KMS-11 (cell line): ENCODE measurements around the gene SMURF1.
"Not testable (repeated sequence)": the region's sequence is repeated elsewhere in the genome, so short reads cannot be mapped to it uniquely, and the experiment has no call there.

Experiments
- H2AFZ ChIP-seq: fragments of 200-600 bp; sonication (generic); 2 replicates; pipeline ENCODE4 v1.6.1; 2016; ENCODE audit warnings: antibody characterized with exemption, mixed run types, low read depth
- H3K27ac ChIP-seq: fragments of 200-600 bp; sonication (generic); 2 replicates; pipeline ENCODE4 v1.6.1; 2016; ENCODE audit warnings: mild to moderate bottlenecking, mixed run types
- H3K27me3 ChIP-seq: fragments of 200-600 bp; sonication (generic); 2 replicates; pipeline ENCODE4 v1.6.1; 2017; ENCODE audit warnings: mild to moderate bottlenecking, low read depth, mixed run types, moderate library complexity; ENCODE audit not compliant: insufficient read depth
- H3K36me3 ChIP-seq: fragments of 200-600 bp; sonication (generic); 2 replicates; pipeline ENCODE4 v1.6.1; 2017; ENCODE audit warnings: mild to moderate bottlenecking, mixed run types; ENCODE audit not compliant: insufficient read depth
- H3K4me1 ChIP-seq: fragments of 200-600 bp; sonication (generic); 2 replicates; pipeline ENCODE4 v1.6.1; 2016; ENCODE audit warnings: mild to moderate bottlenecking, low read depth, mixed run types; ENCODE audit not compliant: poor library complexity, severe bottlenecking
- H3K4me2 ChIP-seq: fragments of 200-600 bp; sonication (generic); 2 replicates; pipeline ENCODE4 v1.7.0; 2016; ENCODE audit warnings: mild to moderate bottlenecking, mixed run types
- H3K4me3 ChIP-seq: fragments of 200-600 bp; sonication (generic); IDR thresholded peaks from 2 replicates; pipeline ENCODE4 v1.6.1; 2017; ENCODE audit warnings: low read depth, low read length, mixed read lengths; ENCODE audit not compliant: insufficient read depth
- H3K79me2 ChIP-seq: fragments of 200-600 bp; sonication (generic); 2 replicates; pipeline ENCODE4 v1.6.1; 2016; ENCODE audit warnings: low read depth, mixed run types; ENCODE audit not compliant: insufficient read depth
- H3K9ac ChIP-seq: fragments of 200-600 bp; sonication (generic); 2 replicates; pipeline ENCODE4 v1.6.1; 2016; ENCODE audit warnings: mild to moderate bottlenecking, mixed run types
- H4K20me1 ChIP-seq: fragments of 200-600 bp; sonication (generic); 2 replicates; pipeline ENCODE4 v1.6.1; 2016; ENCODE audit warnings: mild to moderate bottlenecking, mixed run types; ENCODE audit not compliant: insufficient read depth
- TF ChIP-seq, protein P1 (sequence below): fragments of 200-600 bp; sonication (generic); conservative IDR thresholded peaks from 2 replicates; pipeline ENCODE4 v1.6.1; 2017; ENCODE audit warnings: low read depth, mild to moderate bottlenecking, antibody characterized with exemption, low read length, moderate library complexity, mixed read lengths

The SMURF1 gene

GRCh38 chr7:99102809-99103690 is 40.9 kb downstream of the SMURF1 start:
- Histone ChIP-seq H3K79me2 (peaks cover 30% of the 10 kb centered on the region; the same call in 1 of the 2 replicates), H3K36me3 (no peaks in the 10 kb centered on the region; the same call in 1 of the 2 replicates), H3K27me3 (no peaks in the 10 kb centered on the region), H4K20me1 (no peaks in the 10 kb centered on the region), H3K4me1 (no peaks in the 10 kb centered on the region), H3K9ac (no peak overlapping the region), H3K4me3 (no peak overlapping the region), H2AFZ (no peak overlapping the region), H3K4me2 (no peak overlapping the region), H3K27ac (no peak overlapping the region)
- TF ChIP-seq, protein P1, sequence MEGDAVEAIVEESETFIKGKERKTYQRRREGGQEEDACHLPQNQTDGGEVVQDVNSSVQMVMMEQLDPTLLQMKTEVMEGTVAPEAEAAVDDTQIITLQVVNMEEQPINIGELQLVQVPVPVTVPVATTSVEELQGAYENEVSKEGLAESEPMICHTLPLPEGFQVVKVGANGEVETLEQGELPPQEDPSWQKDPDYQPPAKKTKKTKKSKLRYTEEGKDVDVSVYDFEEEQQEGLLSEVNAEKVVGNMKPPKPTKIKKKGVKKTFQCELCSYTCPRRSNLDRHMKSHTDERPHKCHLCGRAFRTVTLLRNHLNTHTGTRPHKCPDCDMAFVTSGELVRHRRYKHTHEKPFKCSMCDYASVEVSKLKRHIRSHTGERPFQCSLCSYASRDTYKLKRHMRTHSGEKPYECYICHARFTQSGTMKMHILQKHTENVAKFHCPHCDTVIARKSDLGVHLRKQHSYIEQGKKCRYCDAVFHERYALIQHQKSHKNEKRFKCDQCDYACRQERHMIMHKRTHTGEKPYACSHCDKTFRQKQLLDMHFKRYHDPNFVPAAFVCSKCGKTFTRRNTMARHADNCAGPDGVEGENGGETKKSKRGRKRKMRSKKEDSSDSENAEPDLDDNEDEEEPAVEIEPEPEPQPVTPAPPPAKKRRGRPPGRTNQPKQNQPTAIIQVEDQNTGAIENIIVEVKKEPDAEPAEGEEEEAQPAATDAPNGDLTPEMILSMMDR, result no peak

DNA sequence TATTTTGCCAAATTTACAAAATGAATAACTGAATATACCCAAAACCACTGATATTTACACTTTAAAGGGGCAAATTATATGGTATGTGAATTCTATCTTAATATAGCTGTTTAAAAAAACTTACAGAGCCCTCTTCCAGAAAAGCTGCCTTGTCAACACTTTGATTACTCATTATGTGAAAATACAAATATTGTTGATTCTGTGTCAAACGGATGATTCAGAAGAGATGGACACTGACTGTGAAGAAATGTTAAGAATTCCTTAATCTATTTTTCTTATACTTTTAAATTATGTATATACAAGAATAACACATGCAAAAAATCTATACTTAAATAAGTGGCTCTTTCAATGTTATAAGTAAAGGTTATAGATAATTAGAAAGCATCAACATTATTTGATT is 41.5 kb downstream of the SMURF1 start:
- Histone ChIP-seq H4K20me1 (no peaks in the 10 kb centered on the region), H3K9ac (no peak overlapping the region), H2AFZ (no peak overlapping the region), H3K79me2 (peaks cover 37% of the 10 kb centered on the region; the same call in 1 of the 2 replicates), H3K27ac (no peak overlapping the region), H3K4me1 (peaks cover 7% of the 10 kb centered on the region), H3K27me3 (no peaks in the 10 kb centered on the region), H3K36me3 (no peaks in the 10 kb centered on the region; the same call in 1 of the 2 replicates), H3K4me3 (no peak overlapping the region), H3K4me2 (no peak overlapping the region)
- TF ChIP-seq, protein P1, result no peak

DNA sequence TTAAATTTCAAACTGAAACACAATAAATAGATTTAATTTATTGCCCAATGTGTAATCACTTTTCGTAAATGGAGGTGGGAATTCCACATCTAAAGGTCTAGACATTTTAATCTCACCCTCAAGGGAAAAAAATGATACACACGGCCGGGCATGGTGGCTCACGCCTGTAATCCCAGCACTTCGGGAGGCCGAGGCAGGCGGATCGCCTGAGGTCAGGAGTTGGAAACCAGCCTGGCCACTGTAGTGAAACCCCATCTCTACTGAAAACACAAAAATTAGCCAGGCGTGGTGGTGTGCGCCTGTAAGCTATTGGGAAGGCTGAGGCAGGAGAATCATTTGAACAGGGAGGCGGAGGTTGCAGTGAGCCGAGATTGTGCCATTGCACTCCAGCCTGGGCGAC is 42.4 kb downstream of the SMURF1 start:
- peaks cover 13% of the 10 kb centered on the region for H3K4me1 ChIP-seq
- H3K4me2 ChIP-seq, result not testable (repeated sequence)

DNA sequence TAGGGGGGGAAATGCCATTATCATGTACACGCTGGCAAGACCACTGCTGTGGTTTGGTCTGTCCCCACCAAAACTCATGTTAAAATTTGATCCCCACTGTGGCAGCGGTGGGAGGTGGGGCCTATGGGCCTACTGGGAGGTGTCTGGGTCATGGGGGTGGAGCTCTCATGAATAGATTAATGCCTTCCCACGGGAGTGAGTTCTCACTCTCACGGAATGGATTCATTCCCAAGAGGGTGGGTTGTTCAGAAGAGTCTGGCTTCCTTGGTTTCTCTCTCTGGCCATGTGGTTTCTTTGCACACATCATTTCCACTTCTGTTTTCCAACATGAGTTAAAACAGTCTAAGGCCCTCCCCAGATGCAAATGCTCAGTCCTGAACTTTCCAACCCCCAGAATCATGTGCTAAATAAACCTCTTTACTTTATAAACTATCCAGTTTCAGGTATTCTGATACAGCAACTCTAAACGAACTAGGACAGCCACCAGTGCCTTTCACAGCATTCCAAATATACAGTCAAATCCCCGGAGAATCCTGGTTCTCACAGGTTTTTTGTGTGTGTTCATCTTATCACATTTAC is 44.3 kb downstream of the SMURF1 start:
- no peak overlapping the region for H3K4me2 ChIP-seq
- H3K27me3 ChIP-seq, result no peaks in the 10 kb centered on the region
- peaks cover 19% of the 10 kb centered on the region for H3K4me1 ChIP-seq
- no peak overlapping the region for H3K27ac ChIP-seq
- no peak overlapping the region for H3K4me3 ChIP-seq
- H3K9ac ChIP-seq, result no peak overlapping the region
- H2AFZ ChIP-seq, result no peak overlapping the region
- H3K79me2 ChIP-seq, result peaks cover 38% of the 10 kb centered on the region; the same call in 1 of the 2 replicates
- no peaks in the 10 kb centered on the region for H4K20me1 ChIP-seq
- no peaks in the 10 kb centered on the region; the same call in 1 of the 2 replicates for H3K36me3 ChIP-seq
- TF ChIP-seq, protein P1, result no peak

More for the DNA sequence above, 42.4 kb downstream of the SMURF1 start:
- H3K36me3 ChIP-seq, H4K20me1 ChIP-seq, H3K9ac ChIP-seq, H3K27me3 ChIP-seq, H3K4me3 ChIP-seq, H2AFZ ChIP-seq, H3K27ac ChIP-seq: not testable (repeated sequence)
- peaks cover 36% of the 10 kb centered on the region; the same call in 1 of the 2 replicates for H3K79me2 ChIP-seq
